D721Med (cell line): Measurements from ENCODE around the gene STRADB.

Source experiments
- DNase-seq: peaks from one replicate; pipeline ENCODE4 v3.0.0; 2011; ENCODE audit warnings: low spot score; ENCODE audit not compliant: insufficient read length
- FAIRE-seq: peaks from 2 replicates; lab custom pipeline; 2011; peaks lifted over from hg19 to GRCh38; lab: Jason Lieb, UNC
- CTCF ChIP-seq: IDR thresholded peaks from 2 replicates; pipeline ENCODE4 v1.5.1; 2012; ENCODE audit warnings: mild to moderate bottlenecking, control low read depth; ENCODE audit not compliant: insufficient read depth; ENCODE audit errors: missing control alignments

The STRADB gene

GRCh38 chr2:201407265-201407664 is 44.3 kb upstream of the STRADB start:
- DNase-seq = no peak
- no peak for FAIRE-seq
- no peak for TF ChIP-seq CTCF

GRCh38 chr2:201408931-201409330 is 42.6 kb upstream of the STRADB start:
- FAIRE-seq (no peak), DNase-seq (no peak)
- TF ChIP-seq CTCF = no peak

- FAIRE-seq (peak; percentile 74), DNase-seq (no peak)
- no peak for TF ChIP-seq CTCF
Measured at GRCh38 chr2:201411421-201411820, 40.1 kb upstream of the STRADB start.

- FAIRE-seq = no peak
- DNase-seq = no peak
- no peak for TF ChIP-seq CTCF
Measured at GRCh38 chr2:201413143-201413542, 38.4 kb upstream of the STRADB start.

GRCh38 chr2:201413552-201413951 is 38.0 kb upstream of the STRADB start:
- DNase-seq = no peak
- TF ChIP-seq CTCF = no peak
- no peak for FAIRE-seq

- DNase-seq (no peak), FAIRE-seq (peak; percentile 70)
- TF ChIP-seq CTCF = no peak
Measured at GRCh38 chr2:201414099-201415023, 37.2 kb upstream of the STRADB start.

- FAIRE-seq (peak; percentile 35), DNase-seq (no peak)
- no peak for TF ChIP-seq CTCF
Measured at GRCh38 chr2:201415149-201415548, 36.4 kb upstream of the STRADB start.
